ENCODE measurements around the gene DCANP1. TPM values are rescaled to one million over a fixed set of nuclear protein-coding genes. Genes with fewer than 3 reads are reported as not detected.

The DCANP1 gene
- total RNA-seq, 4 donors from 2014 or later, result not detected

DNA sequence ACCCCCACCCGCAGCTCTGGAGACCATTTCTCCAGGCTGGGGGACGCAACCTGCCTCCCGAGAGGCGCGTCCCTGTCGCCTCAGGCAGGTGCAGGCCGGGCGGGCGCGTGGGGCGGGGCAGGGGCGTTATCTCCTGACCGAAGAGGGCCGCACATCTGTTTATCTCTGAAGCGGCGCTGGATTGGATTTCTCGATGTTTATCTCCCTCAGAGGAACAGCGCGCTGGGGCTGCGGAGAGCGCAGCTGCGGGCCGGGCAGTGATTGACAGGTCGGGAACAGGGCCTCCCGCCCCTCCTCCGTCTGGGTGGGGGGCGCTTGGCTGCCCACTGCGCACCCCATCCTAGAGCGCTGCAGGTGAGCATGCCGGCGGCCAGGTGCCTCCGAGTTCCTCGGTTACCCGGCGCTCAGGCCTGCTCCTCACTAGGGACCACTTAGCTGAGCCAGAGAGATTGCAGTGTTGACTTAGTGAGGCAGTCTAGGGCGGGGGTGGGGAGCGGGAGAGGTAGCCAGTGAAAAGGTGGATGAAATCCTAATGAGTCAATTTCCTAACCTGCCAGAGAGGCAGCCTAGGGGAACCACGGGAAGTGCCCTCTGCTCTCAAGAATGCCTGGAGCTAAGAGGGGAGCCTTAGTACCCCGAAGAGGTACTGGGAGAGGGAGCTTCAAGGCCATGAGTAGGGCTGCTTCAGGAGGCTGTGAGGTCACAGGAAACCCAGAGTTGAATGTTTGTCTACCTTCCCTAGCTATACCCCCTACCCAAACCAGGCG is 44.6 kb upstream of the DCANP1 start:
- 46% methylated on average over 29 of the region's 40 CpGs for WGBS
- no peaks in the 10 kb centered on the region for H3K9me3 ChIP-seq
- no peak overlapping the region for H3K27ac ChIP-seq
- TF ChIP-seq POLR2A (IDR thresholded peaks at IDR 0.05) (no peak), EP300 (IDR thresholded peaks at IDR 0.05) (no peak), POLR2AphosphoS5 (IDR thresholded peaks at IDR 0.05) (no peak)
- TF ChIP-seq, protein P1, sequence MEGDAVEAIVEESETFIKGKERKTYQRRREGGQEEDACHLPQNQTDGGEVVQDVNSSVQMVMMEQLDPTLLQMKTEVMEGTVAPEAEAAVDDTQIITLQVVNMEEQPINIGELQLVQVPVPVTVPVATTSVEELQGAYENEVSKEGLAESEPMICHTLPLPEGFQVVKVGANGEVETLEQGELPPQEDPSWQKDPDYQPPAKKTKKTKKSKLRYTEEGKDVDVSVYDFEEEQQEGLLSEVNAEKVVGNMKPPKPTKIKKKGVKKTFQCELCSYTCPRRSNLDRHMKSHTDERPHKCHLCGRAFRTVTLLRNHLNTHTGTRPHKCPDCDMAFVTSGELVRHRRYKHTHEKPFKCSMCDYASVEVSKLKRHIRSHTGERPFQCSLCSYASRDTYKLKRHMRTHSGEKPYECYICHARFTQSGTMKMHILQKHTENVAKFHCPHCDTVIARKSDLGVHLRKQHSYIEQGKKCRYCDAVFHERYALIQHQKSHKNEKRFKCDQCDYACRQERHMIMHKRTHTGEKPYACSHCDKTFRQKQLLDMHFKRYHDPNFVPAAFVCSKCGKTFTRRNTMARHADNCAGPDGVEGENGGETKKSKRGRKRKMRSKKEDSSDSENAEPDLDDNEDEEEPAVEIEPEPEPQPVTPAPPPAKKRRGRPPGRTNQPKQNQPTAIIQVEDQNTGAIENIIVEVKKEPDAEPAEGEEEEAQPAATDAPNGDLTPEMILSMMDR (IDR thresholded peaks at IDR 0.05), result no peak
- no peak overlapping the region for H3K4me3 ChIP-seq
- peaks cover 51% of the 10 kb centered on the region for H3K4me1 ChIP-seq
- DNase-seq (ENCODE audit: low spot score in 2 of 2), result no peak
- H3K36me3 ChIP-seq, result no peaks in the 10 kb centered on the region
- peaks cover 43% of the 10 kb centered on the region for H3K27me3 ChIP-seq

DNA sequence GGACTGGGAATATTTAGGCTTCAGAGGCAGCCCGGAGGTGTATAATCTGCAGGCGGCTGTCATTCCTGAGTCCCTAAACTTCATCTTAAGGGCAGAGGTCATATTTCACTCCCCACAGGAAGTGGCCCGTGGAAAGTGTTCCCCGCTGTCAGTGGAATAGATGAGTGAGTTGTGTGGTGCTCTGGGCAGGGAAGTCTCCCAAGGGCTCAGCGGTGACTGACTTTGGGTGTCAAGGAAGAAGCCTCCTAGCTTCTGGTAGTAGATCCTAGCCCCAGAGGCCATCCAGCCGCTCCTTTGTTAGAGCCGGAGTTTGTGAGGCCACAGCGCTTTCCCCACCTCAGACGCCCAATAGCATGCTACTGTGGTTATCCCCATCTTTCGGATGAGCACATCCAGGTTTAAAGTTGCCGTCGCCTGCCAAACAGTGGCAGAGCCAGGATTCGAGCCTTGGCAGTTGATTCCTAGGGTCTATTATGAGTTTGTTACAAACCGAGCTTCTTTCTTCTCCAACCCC is 43.9 kb upstream of the DCANP1 start:
- TF ChIP-seq POLR2A (IDR thresholded peaks at IDR 0.05) (no peak), EP300 (IDR thresholded peaks at IDR 0.05) (no peak), POLR2AphosphoS5 (IDR thresholded peaks at IDR 0.05) (no peak)
- TF ChIP-seq, protein P1 (IDR thresholded peaks at IDR 0.05), result no peak
- H3K4me1 ChIP-seq, result peaks cover 51% of the 10 kb centered on the region
- H3K9me3 ChIP-seq, result no peaks in the 10 kb centered on the region
- H3K27ac ChIP-seq, result no peak overlapping the region
- peaks cover 43% of the 10 kb centered on the region for H3K27me3 ChIP-seq
- no peak for DNase-seq (ENCODE audit: low spot score in 2 of 2)
- WGBS, result 40% methylated on average over 13 of the region's 14 CpGs
- no peaks in the 10 kb centered on the region for H3K36me3 ChIP-seq
- no peak overlapping the region for H3K4me3 ChIP-seq

DNA sequence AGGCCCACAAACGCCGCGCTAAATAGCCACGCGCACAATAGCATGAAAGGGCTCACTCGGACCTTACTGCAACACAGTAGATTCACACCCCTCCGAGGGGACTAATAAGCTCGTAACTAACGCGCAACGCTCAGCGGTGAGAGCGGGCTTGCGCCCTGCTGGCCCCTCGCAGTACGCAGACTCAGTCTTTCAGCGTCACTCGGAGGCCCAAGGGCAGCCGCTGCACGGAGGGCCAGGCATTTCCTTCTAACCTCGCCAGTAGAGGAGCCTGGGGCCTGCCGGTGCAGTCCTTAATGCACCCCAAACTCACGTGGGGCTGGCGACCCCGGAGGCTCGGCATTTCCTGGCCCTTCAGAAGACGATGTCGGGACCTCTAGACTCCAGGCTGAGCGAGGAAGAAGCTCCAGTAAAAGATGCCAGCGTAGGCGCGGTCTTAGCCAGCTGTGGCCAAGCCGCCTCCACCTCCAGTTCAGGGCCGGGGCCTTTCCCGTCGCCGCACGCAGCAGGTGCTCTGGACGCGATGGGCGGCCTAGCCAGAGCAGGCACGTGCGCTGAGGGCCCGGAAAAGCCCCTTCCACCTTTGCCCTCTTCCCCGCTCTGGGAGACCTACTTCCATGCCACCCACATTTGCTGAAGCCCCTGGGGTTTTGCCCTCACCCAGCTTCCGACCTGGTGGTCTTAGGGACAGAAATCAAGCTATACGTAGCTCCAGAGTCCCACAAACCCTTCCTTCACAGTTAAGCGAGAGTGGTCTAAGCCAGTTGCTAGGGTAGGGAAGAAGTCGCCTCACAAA is 43.3 kb upstream of the DCANP1 start:
- Histone ChIP-seq H3K27me3 (peaks cover 43% of the 10 kb centered on the region), H3K27ac (no peak overlapping the region), H3K9me3 (no peaks in the 10 kb centered on the region), H3K36me3 (no peaks in the 10 kb centered on the region), H3K4me3 (peak overlapping the region; percentile 46), H3K4me1 (peaks cover 51% of the 10 kb centered on the region)
- TF ChIP-seq POLR2AphosphoS5 (IDR thresholded peaks at IDR 0.05), result no peak
- no peak for TF ChIP-seq EP300 (IDR thresholded peaks at IDR 0.05)
- no peak for TF ChIP-seq POLR2A (IDR thresholded peaks at IDR 0.05)
- TF ChIP-seq, protein P1 (IDR thresholded peaks at IDR 0.05), result no peak
- WGBS, result 63% methylated on average over 26 of the region's 49 CpGs
- DNase-seq (ENCODE audit: low spot score in 2 of 2), result no peak

DNA sequence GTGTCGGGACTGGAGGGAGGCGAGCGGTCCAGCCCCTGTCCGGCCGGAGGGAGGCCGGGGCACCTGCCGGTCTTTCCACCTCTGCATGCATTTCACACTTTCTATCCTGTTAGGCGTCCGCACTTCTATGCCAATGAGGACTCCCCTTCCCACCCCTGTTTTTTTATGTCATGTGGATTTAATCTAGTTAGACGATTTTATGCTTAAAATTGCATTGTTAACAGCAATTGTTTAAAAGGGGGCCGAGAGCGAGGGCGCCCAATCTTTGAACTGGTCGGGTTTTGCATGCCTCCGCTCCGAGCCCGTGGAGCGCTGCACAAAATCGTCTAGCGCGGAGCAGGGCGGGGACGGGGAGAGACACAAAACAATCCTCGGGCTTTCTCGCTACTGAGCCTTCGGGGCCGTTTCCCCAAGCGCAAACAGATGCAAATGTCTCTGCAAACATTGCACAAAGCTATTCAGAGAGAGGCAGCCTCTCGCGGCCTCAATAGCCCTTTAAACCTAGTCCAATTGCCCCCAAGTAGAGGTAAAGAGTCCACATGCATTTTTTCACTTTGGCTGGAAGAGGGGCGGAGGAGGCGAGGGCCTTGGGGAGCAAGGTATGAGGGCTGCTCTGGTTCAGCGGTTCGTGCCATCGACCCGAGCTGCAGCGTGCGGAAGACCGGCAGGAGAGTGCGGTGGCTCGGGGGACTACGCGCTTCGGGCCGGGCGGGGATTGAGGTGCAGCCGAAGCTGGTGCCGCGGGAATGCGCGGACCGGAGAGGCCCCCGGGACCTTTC is 42.5 kb upstream of the DCANP1 start:
- peak overlapping the region; percentile 46 for H3K4me3 ChIP-seq
- peaks cover 51% of the 10 kb centered on the region for H3K4me1 ChIP-seq
- H3K27me3 ChIP-seq, result peaks cover 43% of the 10 kb centered on the region
- no peaks in the 10 kb centered on the region for H3K36me3 ChIP-seq
- DNase-seq (ENCODE audit: low spot score in 2 of 2), result no peak
- WGBS, result 44% methylated on average over 48 of the region's 53 CpGs
- TF ChIP-seq EP300 (IDR thresholded peaks at IDR 0.05), result no peak
- TF ChIP-seq, protein P1 (IDR thresholded peaks at IDR 0.05), result no peak
- TF ChIP-seq POLR2AphosphoS5 (IDR thresholded peaks at IDR 0.05), result no peak
- no peak for TF ChIP-seq POLR2A (IDR thresholded peaks at IDR 0.05)
- H3K27ac ChIP-seq, result no peak overlapping the region
- H3K9me3 ChIP-seq, result no peaks in the 10 kb centered on the region
